Measurements from ENCODE around the gene VAC14.

DNA sequence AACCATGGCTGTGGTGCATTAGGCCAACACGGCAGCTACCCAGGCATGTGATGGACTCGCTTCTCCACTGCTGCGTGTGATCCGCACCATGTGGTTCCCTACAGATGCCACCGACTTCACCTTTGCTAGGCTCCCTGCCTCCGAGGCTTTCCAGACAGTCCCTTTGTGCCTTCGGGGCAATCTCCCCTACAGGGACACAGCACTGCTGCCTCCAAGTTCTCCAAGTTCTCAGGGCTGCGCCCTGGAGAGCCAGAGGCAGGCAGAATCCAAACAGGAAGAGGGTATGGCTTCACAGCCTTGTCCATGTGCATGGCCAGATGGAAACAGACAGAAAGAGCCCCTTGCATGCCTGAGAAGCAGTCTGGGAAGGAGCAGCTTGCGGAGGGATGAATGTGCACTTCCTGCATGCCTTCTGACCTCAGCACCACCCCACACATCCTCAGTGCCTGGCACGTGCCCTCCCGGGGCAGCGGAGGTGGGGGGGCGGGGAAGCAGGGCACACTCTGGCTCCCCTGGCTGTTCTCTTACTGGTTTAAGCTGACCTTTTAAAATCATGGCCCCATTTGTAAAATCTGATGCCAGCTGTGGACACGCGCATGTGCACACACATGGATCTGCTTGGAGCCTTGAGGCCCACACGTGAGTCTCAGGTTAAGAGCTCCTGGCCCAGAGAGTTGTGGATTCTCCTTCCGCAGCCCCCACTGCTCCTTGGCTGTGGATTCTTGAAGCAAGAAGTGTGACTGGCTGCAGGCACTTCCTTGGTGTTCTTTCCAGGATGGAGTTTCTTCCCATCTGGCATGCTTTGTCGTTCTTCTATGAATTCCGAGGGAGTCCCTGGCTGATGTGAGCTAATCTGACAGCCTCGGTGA is 59.8 kb downstream of the VAC14 start:
- TF ChIP-seq, protein P1, sequence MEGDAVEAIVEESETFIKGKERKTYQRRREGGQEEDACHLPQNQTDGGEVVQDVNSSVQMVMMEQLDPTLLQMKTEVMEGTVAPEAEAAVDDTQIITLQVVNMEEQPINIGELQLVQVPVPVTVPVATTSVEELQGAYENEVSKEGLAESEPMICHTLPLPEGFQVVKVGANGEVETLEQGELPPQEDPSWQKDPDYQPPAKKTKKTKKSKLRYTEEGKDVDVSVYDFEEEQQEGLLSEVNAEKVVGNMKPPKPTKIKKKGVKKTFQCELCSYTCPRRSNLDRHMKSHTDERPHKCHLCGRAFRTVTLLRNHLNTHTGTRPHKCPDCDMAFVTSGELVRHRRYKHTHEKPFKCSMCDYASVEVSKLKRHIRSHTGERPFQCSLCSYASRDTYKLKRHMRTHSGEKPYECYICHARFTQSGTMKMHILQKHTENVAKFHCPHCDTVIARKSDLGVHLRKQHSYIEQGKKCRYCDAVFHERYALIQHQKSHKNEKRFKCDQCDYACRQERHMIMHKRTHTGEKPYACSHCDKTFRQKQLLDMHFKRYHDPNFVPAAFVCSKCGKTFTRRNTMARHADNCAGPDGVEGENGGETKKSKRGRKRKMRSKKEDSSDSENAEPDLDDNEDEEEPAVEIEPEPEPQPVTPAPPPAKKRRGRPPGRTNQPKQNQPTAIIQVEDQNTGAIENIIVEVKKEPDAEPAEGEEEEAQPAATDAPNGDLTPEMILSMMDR (IDR thresholded peaks at IDR 0.05) = no peak
- no peak for TF ChIP-seq POLR2A (IDR thresholded peaks at IDR 0.05; ENCODE audit: low read depth)
- no peak for TF ChIP-seq POLR2AphosphoS5 (IDR thresholded peaks at IDR 0.05)

Data from esophagus muscularis mucosa (tissue), 3 donors.